ENCODE results near the gene S100A1. TPM values are rescaled to one million over a fixed set of nuclear protein-coding genes. Genes with fewer than 3 reads are reported as not detected.
"Not testable (repeated sequence)": the region's sequence is repeated elsewhere in the genome, so short reads cannot be mapped to it uniquely, and the experiment has no call there.

The S100A1 gene
- total RNA-seq, 6 experiments from 2014 or later = 0.59 to 0.96 (median 0.82) TPM; not detected in 3

- Mint-ChIP-seq H3K4me1 (ENCODE audit: low read depth) (peaks cover 36% of the 10 kb centered on the region), H3K27me3 (ENCODE audit: insufficient read depth) (no peaks in the 10 kb centered on the region; the same call in 1 of the 2 replicates), H3K9me3 (peaks cover 4% of the 10 kb centered on the region; the same call in 1 of the 2 replicates), H3K4me3 (peak overlapping the region; percentile 93; the same call in 1 of the 2 replicates), H3K36me3 (ENCODE audit: low read depth) (peaks cover 48% of the 10 kb centered on the region), H3K27ac (no peak overlapping the region)
- DNase-seq = no peak
- no peak for TF ChIP-seq CTCF (IDR thresholded peaks at IDR 0.05)
These were observed 8.1 kb downstream of the S100A1 start for GRCh38 chr1:153636312-153636711.

- no peak overlapping the region for H3K4me3 Mint-ChIP-seq
- no peak for TF ChIP-seq CTCF (IDR thresholded peaks at IDR 0.05)
- no peak overlapping the region for H3K27ac Mint-ChIP-seq
- H3K4me1 Mint-ChIP-seq (ENCODE audit: low read depth) = peaks cover 18% of the 10 kb centered on the region
- peaks cover 50% of the 10 kb centered on the region for H3K36me3 Mint-ChIP-seq (ENCODE audit: low read depth)
- no peaks in the 10 kb centered on the region for H3K27me3 Mint-ChIP-seq (ENCODE audit: insufficient read depth)
- no peak for DNase-seq
- peaks cover 1% of the 10 kb centered on the region; the same call in 1 of the 2 replicates for H3K9me3 Mint-ChIP-seq
These were observed 10.0 kb downstream of the S100A1 start for GRCh38 chr1:153638261-153638660.

GRCh38 chr1:153639280-153639679 lies 11.0 kb downstream of the S100A1 start:
- Mint-ChIP-seq H3K4me3 (no peak overlapping the region), H3K27ac (no peak overlapping the region), H3K27me3 (ENCODE audit: insufficient read depth) (no peaks in the 10 kb centered on the region), H3K9me3 (no peaks in the 10 kb centered on the region), H3K4me1 (ENCODE audit: low read depth) (peaks cover 14% of the 10 kb centered on the region), H3K36me3 (ENCODE audit: low read depth) (peaks cover 50% of the 10 kb centered on the region)
- TF ChIP-seq CTCF (IDR thresholded peaks at IDR 0.05) = no peak
- DNase-seq = no peak

- not testable (repeated sequence) for DNase-seq; H3K27me3 Mint-ChIP-seq (ENCODE audit: insufficient read depth); H3K9me3 Mint-ChIP-seq; H3K4me3 Mint-ChIP-seq; H3K27ac Mint-ChIP-seq
- peaks cover 14% of the 10 kb centered on the region for H3K4me1 Mint-ChIP-seq (ENCODE audit: low read depth)
- peaks cover 56% of the 10 kb centered on the region for H3K36me3 Mint-ChIP-seq (ENCODE audit: low read depth)
These were observed 12.0 kb downstream of the S100A1 start for GRCh38 chr1:153640213-153640612.

GRCh38 chr1:153640861-153641260 lies 12.6 kb downstream of the S100A1 start:
- Mint-ChIP-seq H3K27ac (no peak overlapping the region), H3K27me3 (ENCODE audit: insufficient read depth) (no peaks in the 10 kb centered on the region), H3K9me3 (no peaks in the 10 kb centered on the region), H3K36me3 (ENCODE audit: low read depth) (peaks cover 61% of the 10 kb centered on the region), H3K4me1 (ENCODE audit: low read depth) (peaks cover 14% of the 10 kb centered on the region), H3K4me3 (no peak overlapping the region)
- no peak for TF ChIP-seq CTCF (IDR thresholded peaks at IDR 0.05)
- DNase-seq = no peak

- Mint-ChIP-seq H3K4me1 (ENCODE audit: low read depth) (peaks cover 12% of the 10 kb centered on the region), H3K27me3 (ENCODE audit: insufficient read depth) (no peaks in the 10 kb centered on the region), H3K36me3 (ENCODE audit: low read depth) (peaks cover 60% of the 10 kb centered on the region), H3K4me3 (no peak overlapping the region), H3K9me3 (no peaks in the 10 kb centered on the region), H3K27ac (no peak overlapping the region)
- no peak for DNase-seq
- TF ChIP-seq CTCF (IDR thresholded peaks at IDR 0.05) = no peak
These were observed 13.9 kb downstream of the S100A1 start for GRCh38 chr1:153642161-153642560.

Data from HFFc6 (cell line).